HUES48 (cell line): ENCODE measurements around the gene PTPN5.

Experiments
- H3K27ac ChIP-seq: one replicate; pipeline ENCODE4 v1.7.0; 2013; ENCODE audit warnings: low read depth, low read length, inconsistent platforms
- H3K27me3 ChIP-seq: 2 replicates; pipeline ENCODE4 v1.6.1; 2013; ENCODE audit warnings: mild to moderate bottlenecking, low read length; ENCODE audit not compliant: control insufficient read depth, insufficient read depth
- H3K36me3 ChIP-seq: 2 replicates; pipeline ENCODE4 v1.6.1; 2013; ENCODE audit warnings: low read length; ENCODE audit not compliant: control insufficient read depth, insufficient read depth
- H3K4me1 ChIP-seq: 2 replicates; pipeline ENCODE4 v1.6.1; 2013; ENCODE audit warnings: mild to moderate bottlenecking, low read length; ENCODE audit not compliant: control insufficient read depth, insufficient read depth
- H3K4me3 ChIP-seq: 2 replicates; pipeline ENCODE4 v1.5.1; 2013; ENCODE audit warnings: mild to moderate bottlenecking, low read depth, low read length
- H3K9ac ChIP-seq: 2 replicates; pipeline ENCODE4 v1.6.1; 2013; ENCODE audit warnings: mild to moderate bottlenecking, low read depth, low read length, moderate library complexity
- H3K9me3 ChIP-seq: 2 replicates; pipeline ENCODE4 v1.6.1; 2013; ENCODE audit warnings: low read length; ENCODE audit not compliant: control insufficient read depth, insufficient read depth

Gene PTPN5

DNA sequence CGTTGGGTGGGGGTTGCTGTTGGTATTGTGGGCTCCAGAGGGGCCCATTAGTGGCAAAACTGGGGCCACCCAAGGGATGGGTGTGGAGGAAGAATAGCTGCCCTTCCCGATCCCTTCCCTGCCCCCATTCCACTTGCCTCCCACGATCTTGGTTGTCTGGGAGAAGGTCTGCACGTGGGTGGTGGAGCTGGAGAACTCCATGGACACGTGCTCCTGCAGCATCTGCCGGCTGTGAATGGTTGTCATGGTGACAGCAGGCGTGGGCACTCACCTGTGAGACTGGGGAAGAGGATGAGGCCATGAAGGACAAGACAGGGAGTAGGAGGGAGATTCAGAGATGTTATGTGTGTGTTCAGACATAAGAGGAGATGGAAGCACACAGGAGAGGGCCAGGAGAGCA lies 67.6 kb downstream of the PTPN5 start:
- no peak overlapping the region for H3K27ac ChIP-seq
- no peaks in the 10 kb centered on the region for H3K9me3 ChIP-seq
- H3K4me3 ChIP-seq, result no peak overlapping the region
- peaks cover 14% of the 10 kb centered on the region for H3K4me1 ChIP-seq
- H3K9ac ChIP-seq, result no peak overlapping the region
- H3K36me3 ChIP-seq, result no peaks in the 10 kb centered on the region
- H3K27me3 ChIP-seq, result no peaks in the 10 kb centered on the region; the same call in 1 of the 2 replicates

DNA sequence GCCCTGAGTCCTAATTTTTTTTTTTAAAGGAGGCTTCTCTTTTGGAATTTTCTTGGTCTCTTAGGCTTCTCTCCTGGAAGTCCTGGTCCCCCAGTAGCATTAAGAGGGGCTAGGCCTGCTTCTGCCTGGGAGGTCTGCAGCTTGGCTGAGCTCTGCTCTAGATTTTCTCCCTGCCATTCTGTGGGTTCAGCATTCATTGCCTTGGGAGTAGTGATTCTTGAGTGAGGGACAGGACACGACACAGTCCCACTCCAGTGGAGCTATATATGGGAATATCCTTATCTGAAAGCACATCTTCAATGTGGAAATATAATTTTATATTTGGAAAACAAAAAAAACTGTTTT lies 69.3 kb downstream of the PTPN5 start:
- H3K9me3 ChIP-seq, result no peaks in the 10 kb centered on the region
- H3K27me3 ChIP-seq, result peaks cover 3% of the 10 kb centered on the region
- H3K36me3 ChIP-seq, result no peaks in the 10 kb centered on the region
- no peak overlapping the region for H3K27ac ChIP-seq
- peaks cover 9% of the 10 kb centered on the region for H3K4me1 ChIP-seq
- no peak overlapping the region for H3K9ac ChIP-seq
- H3K4me3 ChIP-seq, result peak overlapping the region; percentile 63; the same call in 1 of the 2 replicates

DNA sequence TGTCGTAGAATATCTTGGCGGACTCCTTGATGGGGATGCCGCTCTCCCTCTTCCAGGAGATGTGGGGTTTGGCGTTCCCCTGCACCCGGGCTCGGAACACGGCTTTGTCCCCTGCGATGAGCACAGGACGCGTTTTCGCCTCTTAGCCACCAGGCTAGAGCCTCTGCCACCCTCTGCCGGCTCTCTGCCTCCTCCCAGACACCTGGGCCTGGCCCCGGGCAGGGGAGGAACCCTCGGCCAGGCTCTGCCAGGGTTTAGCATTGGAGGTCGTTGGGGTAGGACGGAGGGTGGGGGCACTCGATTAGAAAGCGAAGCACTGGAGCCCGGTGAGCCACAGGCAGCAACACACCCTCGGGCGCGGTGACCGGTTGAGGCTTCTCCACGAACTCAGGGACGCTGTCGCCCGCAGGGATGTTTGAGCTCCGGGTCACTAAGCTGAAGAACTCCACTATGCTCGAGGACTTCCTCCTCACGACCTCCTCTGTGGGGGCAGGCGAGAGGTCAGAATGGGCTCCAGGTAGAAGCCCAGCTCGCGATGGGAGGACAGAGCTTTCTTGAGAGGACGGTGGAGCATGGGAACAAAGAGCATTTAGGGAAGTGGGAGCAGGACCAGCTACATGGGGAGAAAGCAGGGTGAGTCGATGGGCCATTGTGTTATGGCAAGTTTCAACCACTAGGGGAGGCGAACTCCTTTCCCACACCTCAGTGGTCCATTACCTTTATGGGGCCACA lies 69.9 kb downstream of the PTPN5 start:
- Histone ChIP-seq H3K27ac (no peak overlapping the region), H3K4me3 (peak overlapping the region; percentile 63), H3K36me3 (no peaks in the 10 kb centered on the region), H3K9ac (peak overlapping the region; percentile 13; the same call in 1 of the 2 replicates), H3K9me3 (no peaks in the 10 kb centered on the region), H3K4me1 (peaks cover 8% of the 10 kb centered on the region), H3K27me3 (peaks cover 3% of the 10 kb centered on the region)

DNA sequence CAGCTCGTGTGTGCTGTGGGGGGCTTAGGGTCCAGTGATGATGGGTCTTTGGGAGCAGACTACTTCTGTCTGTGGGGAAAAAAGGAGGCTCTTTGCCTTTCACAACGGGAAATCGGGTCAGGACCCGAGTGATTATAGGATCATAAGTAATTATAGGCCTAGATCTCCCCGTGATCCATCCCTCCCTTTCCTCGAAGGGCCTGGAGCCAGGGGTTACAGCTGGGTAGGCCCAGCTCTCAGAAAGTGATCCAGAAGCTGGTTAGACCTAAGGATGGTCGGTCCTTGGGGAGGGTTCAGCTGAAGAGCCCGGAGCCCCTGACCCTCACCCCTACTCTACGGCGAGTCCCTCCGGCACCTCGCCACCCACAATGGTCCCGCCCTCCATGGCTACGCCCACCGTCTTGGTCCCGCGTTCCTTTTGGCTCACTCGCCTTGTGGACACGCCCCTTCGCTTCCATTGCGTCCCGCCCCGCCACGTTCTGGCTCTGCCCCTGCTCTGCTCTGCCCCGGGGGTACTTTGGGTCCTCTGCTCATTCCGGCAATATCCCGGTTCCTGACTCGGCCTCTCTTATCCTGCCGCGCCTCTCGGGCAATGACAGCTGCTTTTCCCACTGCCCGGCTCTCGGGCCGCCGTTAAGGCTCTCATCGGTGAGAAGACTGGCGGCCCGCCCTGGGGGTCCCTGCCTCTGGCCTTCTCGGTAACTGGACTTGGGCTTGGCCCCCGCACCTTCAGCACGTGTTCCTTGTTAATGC lies 70.6 kb downstream of the PTPN5 start:
- Histone ChIP-seq H3K36me3 (no peaks in the 10 kb centered on the region), H3K4me1 (peaks cover 2% of the 10 kb centered on the region), H3K9ac (peak overlapping the region; percentile 13; the same call in 1 of the 2 replicates), H3K9me3 (no peaks in the 10 kb centered on the region), H3K4me3 (peak overlapping the region; percentile 63), H3K27ac (no peak overlapping the region), H3K27me3 (peaks cover 3% of the 10 kb centered on the region)

DNA sequence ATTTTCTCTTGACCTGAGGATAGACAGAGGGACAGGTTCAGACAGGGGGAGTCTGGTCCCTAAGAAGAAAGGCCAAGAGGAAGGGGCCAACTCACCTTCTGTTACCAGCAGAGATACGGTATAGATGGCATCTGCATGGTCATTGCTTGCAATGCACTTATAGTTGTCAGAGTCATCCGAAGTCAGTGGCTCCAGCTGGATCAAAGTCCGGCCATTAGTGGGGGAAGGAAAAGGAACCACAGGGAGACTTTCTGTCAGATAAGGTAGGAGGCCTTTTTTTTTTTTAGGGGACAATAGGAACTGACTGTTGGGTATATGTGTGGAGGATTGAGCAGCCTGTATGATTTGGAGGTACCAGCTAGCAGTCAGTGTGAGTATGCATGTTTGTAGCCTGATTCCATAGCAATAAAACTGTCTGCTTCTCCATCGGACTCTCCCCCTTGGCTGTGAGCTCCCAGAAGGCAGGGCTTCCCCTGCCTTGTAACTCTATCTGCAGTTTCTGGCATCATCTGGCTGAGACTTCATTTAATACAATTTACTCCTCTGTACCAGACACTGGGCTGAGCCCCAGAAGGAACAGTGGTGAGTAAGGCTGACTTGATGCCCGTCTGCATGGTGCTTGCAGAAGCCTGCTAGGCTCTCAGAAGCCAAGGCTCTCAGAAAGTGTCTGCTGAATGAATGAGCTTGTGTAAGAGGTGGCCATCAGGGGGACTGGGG lies 71.3 kb downstream of the PTPN5 start:
- H3K9ac ChIP-seq, result no peak overlapping the region

DNA sequence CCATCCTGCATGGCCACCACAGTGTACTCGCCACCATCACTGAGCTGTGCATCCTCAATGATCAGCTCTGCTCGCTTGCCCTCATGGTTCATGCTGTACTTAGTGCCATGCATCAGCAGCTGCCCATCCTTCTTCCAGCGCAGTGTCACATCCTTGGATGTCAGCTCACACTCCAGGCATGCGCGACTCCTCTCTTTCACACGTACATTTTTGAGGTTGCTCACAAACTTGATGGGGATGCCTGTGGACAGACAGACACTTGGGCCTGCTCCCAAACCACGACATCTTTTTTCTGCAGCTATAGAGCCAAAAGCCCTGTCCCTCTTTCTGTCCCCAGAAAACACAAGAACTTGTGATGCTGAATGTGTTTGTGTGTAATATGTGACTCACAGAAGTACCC lies 76.1 kb downstream of the PTPN5 start:
- Histone ChIP-seq H3K27me3 (peaks cover 3% of the 10 kb centered on the region; the same call in 1 of the 2 replicates), H3K4me3 (no peak overlapping the region), H3K4me1 (no peaks in the 10 kb centered on the region), H3K27ac (no peak overlapping the region), H3K36me3 (no peaks in the 10 kb centered on the region), H3K9ac (no peak overlapping the region), H3K9me3 (no peaks in the 10 kb centered on the region)

More for the DNA sequence above, 71.3 kb downstream of the PTPN5 start:
- Histone ChIP-seq H3K9me3 (no peaks in the 10 kb centered on the region), H3K36me3 (no peaks in the 10 kb centered on the region), H3K4me3 (peak overlapping the region; percentile 63; the same call in 1 of the 2 replicates), H3K4me1 (no peaks in the 10 kb centered on the region; the same call in 1 of the 2 replicates), H3K27me3 (peaks cover 3% of the 10 kb centered on the region), H3K27ac (no peak overlapping the region)

DNA sequence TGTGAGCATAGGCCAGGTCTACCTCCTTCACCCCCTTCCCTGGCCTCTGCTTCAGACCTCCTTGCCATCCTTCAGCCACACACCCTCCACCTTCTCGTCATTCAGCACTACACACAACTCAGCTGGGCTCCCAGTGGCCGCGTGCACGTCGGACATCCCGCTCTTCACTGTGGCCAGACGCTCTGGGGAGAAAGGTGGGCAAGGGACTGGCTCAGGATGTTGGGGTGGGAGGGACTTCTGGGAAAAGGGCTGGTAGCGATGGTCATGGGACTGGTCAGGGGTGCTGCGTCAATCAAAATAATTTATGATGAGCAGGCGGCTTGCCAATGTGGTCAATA lies 77.2 kb downstream of the PTPN5 start:
- no peak overlapping the region for H3K9ac ChIP-seq
- H3K4me3 ChIP-seq, result no peak overlapping the region
- no peaks in the 10 kb centered on the region for H3K9me3 ChIP-seq
- H3K27ac ChIP-seq, result no peak overlapping the region
- no peaks in the 10 kb centered on the region for H3K4me1 ChIP-seq
- H3K27me3 ChIP-seq, result peaks cover 3% of the 10 kb centered on the region; the same call in 1 of the 2 replicates
- no peaks in the 10 kb centered on the region for H3K36me3 ChIP-seq

DNA sequence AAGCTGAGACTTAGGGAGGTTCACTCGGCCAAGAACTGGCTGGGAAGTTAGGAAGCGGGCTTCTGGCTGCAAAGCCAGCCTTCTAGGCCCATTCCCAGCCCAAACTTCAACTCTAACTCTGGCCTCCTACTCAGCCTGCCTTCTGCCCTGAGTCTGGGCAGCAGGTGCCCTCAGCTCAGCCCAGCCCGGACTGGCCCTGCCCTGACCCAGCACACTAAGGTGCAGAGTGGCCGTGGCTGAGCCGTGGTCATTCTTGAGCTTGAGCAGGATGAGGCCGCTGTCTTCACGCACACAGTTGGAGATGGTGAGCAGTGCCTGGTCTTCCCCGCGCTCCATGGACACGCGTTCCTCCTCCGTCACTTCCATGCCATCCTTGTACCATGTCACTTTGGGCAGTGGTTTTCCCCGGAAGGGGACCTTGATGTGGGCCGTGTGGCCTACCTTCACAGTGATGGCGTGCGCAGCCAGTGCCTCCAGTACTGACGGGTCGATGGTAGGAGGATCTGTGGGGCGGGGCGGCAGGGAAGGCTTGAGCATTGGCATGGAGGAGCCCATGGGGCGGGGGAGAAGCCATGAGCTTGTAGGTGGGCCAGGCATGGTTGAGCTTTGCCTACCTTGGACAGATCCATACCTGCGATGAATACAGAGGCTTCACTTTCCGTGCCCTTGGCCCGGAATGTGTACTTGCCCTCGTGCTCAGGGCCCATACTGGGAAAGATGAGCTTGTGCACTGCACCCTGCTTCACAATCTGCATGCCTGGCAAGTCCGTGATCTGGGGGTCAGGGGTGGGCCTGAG lies 77.8 kb downstream of the PTPN5 start:
- Histone ChIP-seq H3K27ac (no peak overlapping the region), H3K36me3 (no peaks in the 10 kb centered on the region), H3K27me3 (peaks cover 3% of the 10 kb centered on the region; the same call in 1 of the 2 replicates), H3K9ac (no peak overlapping the region), H3K4me1 (no peaks in the 10 kb centered on the region), H3K4me3 (no peak overlapping the region), H3K9me3 (no peaks in the 10 kb centered on the region)

DNA sequence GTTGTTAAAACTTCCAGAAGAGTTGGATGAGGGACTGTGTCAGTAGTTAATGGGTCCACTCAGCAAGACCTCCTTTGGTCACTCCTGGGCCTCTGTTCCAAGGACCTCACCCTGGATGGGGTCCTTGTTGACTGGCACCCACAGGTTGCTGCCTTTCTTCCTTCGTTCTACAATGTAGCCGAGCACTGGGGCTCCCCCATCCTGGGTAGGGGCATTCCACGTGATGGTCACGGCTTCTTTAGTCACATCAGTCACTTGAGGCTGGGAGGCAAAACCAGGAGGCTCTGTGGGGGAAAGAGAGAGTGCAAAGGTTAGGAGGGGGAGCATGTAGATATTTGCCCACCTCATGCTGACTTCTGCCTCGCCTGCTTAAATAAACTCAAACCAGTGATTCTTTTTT lies 81.1 kb downstream of the PTPN5 start:
- H3K4me3 ChIP-seq, result no peak overlapping the region
- peaks cover 2% of the 10 kb centered on the region; the same call in 1 of the 2 replicates for H3K27me3 ChIP-seq
- H3K4me1 ChIP-seq, result 0 out of 2 replicates have a peak, but pooled peaks cover under 1% of the 10 kb centered on the region
- no peak overlapping the region for H3K27ac ChIP-seq
- H3K9me3 ChIP-seq, result no peaks in the 10 kb centered on the region
- H3K9ac ChIP-seq, result no peak overlapping the region
- H3K36me3 ChIP-seq, result no peaks in the 10 kb centered on the region

DNA sequence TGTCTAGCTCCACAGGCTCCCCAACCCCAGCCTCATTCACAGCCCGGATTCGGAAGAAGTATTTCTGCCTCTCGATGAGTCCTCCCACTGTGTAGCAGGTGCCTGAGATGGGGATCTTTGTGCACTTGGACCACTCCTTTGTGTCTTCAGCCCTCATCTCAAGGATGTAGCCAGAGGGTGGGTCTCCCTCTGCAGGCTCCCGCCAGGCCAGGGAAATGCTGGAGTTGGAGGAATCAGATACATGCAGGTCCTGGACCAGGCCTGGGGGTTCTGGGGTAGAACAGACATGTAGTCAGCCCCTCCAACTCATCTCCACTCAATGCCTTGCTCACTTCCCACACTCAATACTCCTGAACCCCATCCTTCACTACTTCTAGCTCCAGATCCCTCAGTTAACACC lies 82.2 kb downstream of the PTPN5 start:
- H3K27me3 ChIP-seq, result peaks cover 12% of the 10 kb centered on the region
- no peak overlapping the region for H3K9ac ChIP-seq
- H3K4me1 ChIP-seq, result 0 out of 2 replicates have a peak, but pooled peaks cover 6% of the 10 kb centered on the region
- no peak overlapping the region for H3K27ac ChIP-seq
- no peaks in the 10 kb centered on the region for H3K36me3 ChIP-seq
- no peak overlapping the region for H3K4me3 ChIP-seq
- H3K9me3 ChIP-seq, result no peaks in the 10 kb centered on the region
